Transverse colon (tissue), 4 donors: ENCODE data around the gene JMJD6. TPM values are rescaled to one million over a fixed set of nuclear protein-coding genes. Genes with fewer than 3 reads are reported as not detected.

ENCODE experiments used
- DNase-seq: peaks from one replicate; pipeline ENCODE4 v3.0.0-alpha.2; 2019
- H3K27ac ChIP-seq, 4 donors: fragments of 200-600 bp; sonication (generic); 2 replicates each; pipeline ENCODE4 v1.5.1; 2016 to 2018; ENCODE audit warnings: inconsistent platforms in 4 of 4
- H3K27me3 ChIP-seq: fragments of 200-600 bp; sonication (generic); 2 replicates; pipeline ENCODE4 v1.5.1; 2017; ENCODE audit warnings: inconsistent platforms
- H3K36me3 ChIP-seq, 4 donors: fragments of 200-600 bp; sonication (generic); 2 replicates each; pipeline ENCODE4 v1.5.1; 2017 to 2019; ENCODE audit warnings: inconsistent platforms in 4 of 4
- H3K4me1 ChIP-seq, 4 donors: fragments of 200-600 bp; sonication (generic); 2 replicates each; pipeline ENCODE4 v1.5.1; 2017 to 2020; ENCODE audit warnings: inconsistent platforms in 4 of 4
- H3K4me3 ChIP-seq, 4 donors: fragments of 200-600 bp; sonication (generic); 1 replicate in 1 of 4; 2 replicates in 3 of 4; pipeline versions ENCODE4 v1.5.1 to v1.6.1; 2017 to 2019; ENCODE audit warnings: inconsistent platforms in 4 of 4
- H3K9me3 ChIP-seq, 2 donors: fragments of 200-600 bp; sonication (generic); 2 replicates each; pipeline ENCODE4 v1.5.1; 2017 to 2019; ENCODE audit warnings: inconsistent platforms in 2 of 2
- CTCF ChIP-seq, 5 experiments: fragments of 200-600 bp in 3 of 5; fragments of 450-650 bp in 2 of 5; sonication (generic) in 3 of 5; IDR thresholded peaks; 1 replicate in 2 of 5; 2 replicates in 3 of 5; pipeline ENCODE4 v1.5.1; 2016 to 2017; ENCODE audit warnings: antibody characterized with exemption in 5 of 5, inconsistent platforms in 3 of 5, mild to moderate bottlenecking in 2 of 5, moderate library complexity in 1 of 5
- EP300 ChIP-seq: sonication (generic); formaldehyde crosslinking; IDR thresholded peaks from one replicate; pipeline ENCODE4 v1.6.1; 2017; ENCODE audit warnings: antibody characterized with exemption, low read depth
- POLR2A ChIP-seq: fragments of 450-650 bp; IDR thresholded peaks from one replicate; pipeline ENCODE4 v1.6.1; 2016; ENCODE audit warnings: antibody characterized with exemption, mild to moderate bottlenecking, moderate library complexity
- POLR2AphosphoS5 ChIP-seq, 3 donors: sonication (generic); formaldehyde crosslinking; IDR thresholded peaks; one replicate each; pipeline ENCODE4 v1.6.1; 2016; ENCODE audit warnings: antibody characterized with exemption in 3 of 3
- WGBS, 2 donors: methylation state at CpG; one replicate each; pipeline ENCODE4 v1.1.5; 2018; ENCODE audit warnings: low coverage in 1 of 2; 5-methylcytosine and 5-hydroxymethylcytosine counted together
- in situ Hi-C, 4 donors: fragments of 200-750 bp; cut with MboI; loops; one replicate each; pipeline versions ENCODE4 v1.15.0 to v1.15.1; 2017; ENCODE audit warnings: low sequenced_read_pairs in 3 of 4, low pct_ligation_motif_present in 1 of 4, low pct_unique_long_range_greater_than_20kb in 1 of 4
- intact Hi-C: fragments of 100-400 bp; cut with DNase I; formaldehyde crosslinking; loops from one replicate; pipeline ENCODE4 v1.15.1; 2023; ENCODE audit warnings: low total_unique reads
- total RNA-seq, 4 donors: library from RNA; depleted of rRNA; stranded (reverse); fragments of >200 nt; gene quantifications; one replicate each; pipeline ENCODE4 v1.1.0, GENCODE V29; 2016

Gene JMJD6
- total RNA-seq, 4 donors from 2014 or later, result 25.4 to 58.4 (median 26.9) TPM

- in situ Hi-C loops (no loop called here), intact Hi-C loops (no loop called here)
- Histone ChIP-seq H3K27ac (peak overlapping the region in 2 of 4 donors; percentile 56 to 78), H3K27me3 (no peaks in the 10 kb centered on the region), H3K36me3 (no peaks in the 10 kb centered on the region), H3K9me3 (no peaks in the 10 kb centered on the region), H3K4me1 (peaks cover 16 to 45% (median 33%) of the 10 kb centered on the region in 4 donors), H3K4me3 (no peak overlapping the region)
- TF ChIP-seq POLR2AphosphoS5 (IDR thresholded peaks at IDR 0.05), result no peak
- TF ChIP-seq EP300, result no peak
- no peak for TF ChIP-seq POLR2A
- TF ChIP-seq CTCF (IDR thresholded peaks at IDR 0.05), result no peak
- no peak for DNase-seq
- 84 to 88% methylated on average over 5 to 6 of the region's 6 CpGs for WGBS, 2 donors
These were observed 49.8 kb downstream of the JMJD6 start for GRCh38 chr17:76676629-76677028.

GRCh38 chr17:76675648-76676047 lies 50.8 kb downstream of the JMJD6 start:
- 85 to 91% methylated on average over 6 of the region's 6 CpGs for WGBS, 2 donors

GRCh38 chr17:76674600-76674999 lies 51.8 kb downstream of the JMJD6 start:
- Histone ChIP-seq H3K27ac (peak overlapping the region in 2 of 4 donors; percentile 89 to 96), H3K4me3 (no peak overlapping the region), H3K4me1 (peaks cover 10 to 49% (median 36%) of the 10 kb centered on the region in 4 donors), H3K36me3 (no peaks in the 10 kb centered on the region), H3K9me3 (no peaks in the 10 kb centered on the region), H3K27me3 (no peaks in the 10 kb centered on the region)
- DNase-seq, result no peak
- WGBS, 2 donors, result 96% methylated on average over 5 of the region's 5 CpGs; no CpG with 5 or more reads in 1 of the 2 donors
- TF ChIP-seq POLR2AphosphoS5 (IDR thresholded peaks at IDR 0.05) (no peak), POLR2A (no peak)
- intact Hi-C loops (no loop called here), in situ Hi-C loops (no loop called here)

More at GRCh38 chr17:76675648-76676047, 50.8 kb downstream of the JMJD6 start:
- DNase-seq, result no peak
- in situ Hi-C loops (no loop called here), intact Hi-C loops (no loop called here)
- no peak for TF ChIP-seq POLR2A
- no peak for TF ChIP-seq EP300
- no peak for TF ChIP-seq CTCF (IDR thresholded peaks at IDR 0.05)
- TF ChIP-seq POLR2AphosphoS5 (IDR thresholded peaks at IDR 0.05), result no peak
- no peak overlapping the region for H3K27ac ChIP-seq
- no peaks in the 10 kb centered on the region for H3K36me3 ChIP-seq
- no peaks in the 10 kb centered on the region for H3K27me3 ChIP-seq
- H3K9me3 ChIP-seq, result no peaks in the 10 kb centered on the region
- H3K4me1 ChIP-seq, result peaks cover 12 to 43% (median 34%) of the 10 kb centered on the region in 4 donors
- no peak overlapping the region for H3K4me3 ChIP-seq

GRCh38 chr17:76673729-76674128 lies 52.7 kb downstream of the JMJD6 start:
- intact Hi-C loops, result no loop called here
- no peak for TF ChIP-seq EP300
- TF ChIP-seq POLR2AphosphoS5 (IDR thresholded peaks at IDR 0.05), result no peak
- no peak for TF ChIP-seq POLR2A
- TF ChIP-seq CTCF (IDR thresholded peaks at IDR 0.05), result no peak
- no peak overlapping the region for H3K4me3 ChIP-seq
- H3K9me3 ChIP-seq, result no peaks in the 10 kb centered on the region
- in situ Hi-C loops, result no loop called here
- WGBS, 2 donors, result 69 to 72% methylated on average over 2 to 5 of the region's 5 CpGs
- H3K27ac ChIP-seq, result peak overlapping the region; percentile 89 to 96 (median 94)
- H3K4me1 ChIP-seq, result peaks cover 10 to 43% (median 35%) of the 10 kb centered on the region in 4 donors
- no peak for DNase-seq
- no peaks in the 10 kb centered on the region for H3K36me3 ChIP-seq
- no peaks in the 10 kb centered on the region for H3K27me3 ChIP-seq

GRCh38 chr17:76672892-76673291 lies 53.5 kb downstream of the JMJD6 start:
- WGBS, 2 donors, result 60 to 77% methylated on average over 1 to 3 of the region's 3 CpGs
- Histone ChIP-seq H3K27ac (peak overlapping the region; percentile 89 to 96 (median 94)), H3K4me3 (peak overlapping the region in 1 of 4 donors; percentile 65), H3K9me3 (no peaks in the 10 kb centered on the region), H3K36me3 (no peaks in the 10 kb centered on the region), H3K4me1 (peaks cover 10 to 34% (median 33%) of the 10 kb centered on the region in 4 donors), H3K27me3 (no peaks in the 10 kb centered on the region)
- no peak for DNase-seq
- in situ Hi-C loops, result no loop called here
- no peak for TF ChIP-seq EP300
- TF ChIP-seq CTCF (IDR thresholded peaks at IDR 0.05), result no peak
- no peak for TF ChIP-seq POLR2AphosphoS5 (IDR thresholded peaks at IDR 0.05)
- TF ChIP-seq POLR2A, result no peak
- intact Hi-C loops, result no loop called here
